PC-3 (cell line): ENCODE measurements around the gene RAB39A. TPM values are rescaled to one million over a fixed set of nuclear protein-coding genes. Genes with fewer than 3 reads are reported as not detected.

Experiments
- ATAC-seq: fragments of 200-7000 bp; cut with Tn5 transposase; 2 replicates; pipeline ENCODE4 v1.9.1; 2020; ENCODE audit warnings: mild to moderate bottlenecking, moderate library complexity
- BruUV-seq: library from RNA; stranded (reverse); fragments of 400-500 nt; replicated peaks from 2 replicates; lab custom pipeline; 2021; lab: Mats Ljungman, UMichigan
- CTCF ChIA-PET: fragments of 300-600 bp; sonication (Branson Sonifier 250); formaldehyde crosslinking; loops from one replicate; lab custom pipeline; 2022; ENCODE audit warnings: antibody characterized with exemption; lab: Charles Lee
- POLR2A ChIA-PET: fragments of 300-600 bp; sonication (Branson Sonifier 250); formaldehyde crosslinking; loops from one replicate; lab custom pipeline; 2022; ENCODE audit warnings: antibody characterized with exemption; ENCODE audit not compliant: unreplicated experiment; lab: Charles Lee
- DNase-seq: peaks from one replicate; pipeline ENCODE4 v3.0.0-alpha.2; 2015
- H2AFZ ChIP-seq: fragments of 300-600 bp; sonication (generic); 2 replicates; pipeline ENCODE4 v1.6.0; 2016; ENCODE audit warnings: antibody characterized with exemption, low read length
- H3F3A ChIP-seq: fragments of 300-600 bp; sonication (generic); one replicate; pipeline ENCODE4 v1.6.0; 2017; ENCODE audit warnings: antibody characterized with exemption, low read length, control low read depth, mild to moderate bottlenecking; ENCODE audit not compliant: unreplicated experiment
- H3K27ac ChIP-seq: fragments of 300-600 bp; sonication (generic); 2 replicates; pipeline ENCODE4 v1.5.1; 2016; ENCODE audit warnings: mild to moderate bottlenecking, low read length
- H3K27me3 ChIP-seq: fragments of 300-600 bp; sonication (generic); 2 replicates; pipeline ENCODE4 v1.6.1; 2016; ENCODE audit warnings: low read length, mixed read lengths
- H3K36me3 ChIP-seq: fragments of 300-600 bp; sonication (generic); 2 replicates; pipeline ENCODE4 v1.6.1; 2016; ENCODE audit warnings: low read depth, mixed run types, low read length, mixed read lengths
- H3K4me1 ChIP-seq: fragments of 300-600 bp; sonication (generic); 2 replicates; pipeline ENCODE4 v1.5.1; 2016; ENCODE audit warnings: low read length; ENCODE audit not compliant: insufficient read depth
- H3K4me2 ChIP-seq: fragments of 300-600 bp; sonication (generic); 2 replicates; pipeline ENCODE4 v1.6.0; 2016; ENCODE audit warnings: low read length
- H3K4me3 ChIP-seq: fragments of 300-600 bp; sonication (generic); 2 replicates; pipeline ENCODE4 v1.5.1; 2016; ENCODE audit warnings: mild to moderate bottlenecking, low read length, mixed read lengths
- H3K79me2 ChIP-seq: fragments of 300-600 bp; sonication (generic); 2 replicates; pipeline ENCODE4 v1.6.1; 2017; ENCODE audit warnings: low read length, mixed read lengths
- H3K9ac ChIP-seq: fragments of 300-600 bp; sonication (generic); 2 replicates; pipeline ENCODE4 v1.6.0; 2016; ENCODE audit warnings: mild to moderate bottlenecking, low read length
- H3K9me2 ChIP-seq: fragments of 300-600 bp; sonication (generic); replicated peaks from 2 replicates; pipeline ENCODE4 v1.6.1; 2016; ENCODE audit warnings: mixed run types, low read length, mixed read lengths
- H3K9me3 ChIP-seq: fragments of 300-600 bp; sonication (generic); 2 replicates; pipeline ENCODE4 v1.6.1; 2016; ENCODE audit warnings: low read length, mixed read lengths
- H4K20me1 ChIP-seq: fragments of 300-600 bp; sonication (generic); 2 replicates; pipeline ENCODE4 v1.6.1; 2016; ENCODE audit warnings: low read length, mixed read lengths
- CTCF ChIP-seq: fragments of 300-600 bp; sonication (generic); conservative IDR thresholded peaks from 2 replicates; pipeline ENCODE4 v1.5.1; 2017; ENCODE audit warnings: antibody characterized with exemption, low read depth, mild to moderate bottlenecking, low read length
- EZH2 ChIP-seq: fragments of 300-600 bp; sonication (generic); IDR thresholded peaks from one replicate; pipeline ENCODE4 v1.6.1; 2017; ENCODE audit warnings: antibody characterized with exemption, mild to moderate bottlenecking, low read length; ENCODE audit not compliant: unreplicated experiment
- EZH2phosphoT487 ChIP-seq: fragments of 300-600 bp; sonication (generic); IDR thresholded peaks from 2 replicates; pipeline ENCODE4 v1.6.1; 2018; ENCODE audit warnings: mild to moderate bottlenecking, antibody characterized with exemption, low read length, borderline replicate concordance
- intact Hi-C: fragments of 100-400 bp; cut with micrococcal nuclease; formaldehyde crosslinking; loops from 2 replicates; pipeline ENCODE4 v1.9.0; 2023
- total RNA-seq: library from RNA; depleted of rRNA; stranded (reverse); fragments of >200 nt; gene quantifications from 2 replicates; pipeline ENCODE4 v1.2.3, GENCODE V29; 2014

Gene RAB39A
- total RNA-seq, 1 experiment from 2014 or later, result not detected

GRCh38 chr11:107928767-107929507 is 689 bp downstream of the RAB39A start:
- peaks cover 23% of the 10 kb centered on the region for H3K27me3 ChIP-seq
- no TSS peak for BruUV-seq
- DNase-seq (no peak), ATAC-seq (no peak)
- H3K9me3 ChIP-seq, result no peaks in the 10 kb centered on the region
- no peak overlapping the region for H3K4me3 ChIP-seq
- H3F3A ChIP-seq, result peaks cover 6% of the 10 kb centered on the region
- H3K4me2 ChIP-seq, result peak overlapping the region; percentile 36; the same call in 1 of the 2 replicates
- H3K27ac ChIP-seq, result no peak overlapping the region
- H3K9ac ChIP-seq, result no peak overlapping the region
- peaks cover 17% of the 10 kb centered on the region for H3K4me1 ChIP-seq
- POLR2A ChIA-PET, result no interaction called here
- H3K79me2 ChIP-seq, result no peaks in the 10 kb centered on the region
- no peaks in the 10 kb centered on the region for H4K20me1 ChIP-seq
- intact Hi-C loops, result no loop called here
- no peak overlapping the region for H2AFZ ChIP-seq
- H3K9me2 ChIP-seq, result no peaks in the 10 kb centered on the region
- no peak for TF ChIP-seq EZH2
- H3K36me3 ChIP-seq, result no peaks in the 10 kb centered on the region
- CTCF ChIA-PET, result no interaction called here

GRCh38 chr11:107929611-107930200 is 1.5 kb downstream of the RAB39A start:
- no peak overlapping the region for H3K4me3 ChIP-seq
- intact Hi-C loops, result loop anchor here (2.0 kb wide), 1 partner anchor 71 kb away; the partner anchor contains the start of gene SLC35F2
- BruUV-seq, result no TSS peak

GRCh38 chr11:107931206-107931605 is 3.0 kb downstream of the RAB39A start:
- Histone ChIP-seq H3K27me3 (peaks cover 15% of the 10 kb centered on the region), H3K9me3 (no peaks in the 10 kb centered on the region), H3F3A (peaks cover 6% of the 10 kb centered on the region), H3K9me2 (no peaks in the 10 kb centered on the region), H3K27ac (no peak overlapping the region), H2AFZ (no peak overlapping the region), H3K4me2 (peak overlapping the region; percentile 26), H3K4me3 (peak overlapping the region; percentile 1; the same call in 1 of the 2 replicates), H3K4me1 (peaks cover 17% of the 10 kb centered on the region), H3K79me2 (no peaks in the 10 kb centered on the region), H3K9ac (no peak overlapping the region), H3K36me3 (no peaks in the 10 kb centered on the region), H4K20me1 (no peaks in the 10 kb centered on the region)
- ATAC-seq (peak; percentile 31), DNase-seq (peak; percentile 93)
- POLR2A ChIA-PET, result no interaction called here
- TF ChIP-seq EZH2, result no peak
- no peak for TF ChIP-seq CTCF
- TF ChIP-seq EZH2phosphoT487, result no peak; the same call in 1 of the 2 replicates
- BruUV-seq, result no TSS peak
- CTCF ChIA-PET, result interaction anchor here (1.2 kb wide), 1 partner anchor 78 kb away, joined by 8 read pairs; the partner anchor contains the start of gene CUL5
- intact Hi-C loops, result loop anchor here (2.0 kb wide), 1 partner anchor 72 kb away; the partner anchor contains the start of gene SLC35F2

More at GRCh38 chr11:107929611-107930200, 1.5 kb downstream of the RAB39A start:
- Histone ChIP-seq H3K9me3 (no peaks in the 10 kb centered on the region), H3K79me2 (no peaks in the 10 kb centered on the region), H3K4me2 (no peak overlapping the region), H3K36me3 (no peaks in the 10 kb centered on the region), H3K27me3 (peaks cover 18% of the 10 kb centered on the region), H3K27ac (no peak overlapping the region), H3F3A (peaks cover 6% of the 10 kb centered on the region), H3K4me1 (peaks cover 17% of the 10 kb centered on the region), H3K9me2 (no peaks in the 10 kb centered on the region), H3K9ac (no peak overlapping the region), H2AFZ (no peak overlapping the region), H4K20me1 (no peaks in the 10 kb centered on the region)
- TF ChIP-seq EZH2phosphoT487, result no peak
- TF ChIP-seq CTCF, result no peak
- no peak for TF ChIP-seq EZH2
- ATAC-seq (no peak), DNase-seq (no peak)
- CTCF ChIA-PET, result no interaction called here
- POLR2A ChIA-PET, result no interaction called here
